ENCODE measurements around the gene ESR2. TPM values are rescaled to one million over a fixed set of nuclear protein-coding genes. Genes with fewer than 3 reads are reported as not detected.
A peak's percentile ranks its signal among the peaks of the same experiment; 100 is the strongest.

The ESR2 gene
- total RNA-seq, 1 donor from 2014 or later, result 0.31 TPM

- Mint-ChIP-seq H3K4me3 (no peak overlapping the region), H3K4me1 (peaks cover 24% of the 10 kb centered on the region), H3K27me3 (ENCODE audit: low read depth) (no peaks in the 10 kb centered on the region), H3K27ac (no peak overlapping the region), H3K36me3 (peaks cover 13% of the 10 kb centered on the region), H3K9me3 (no peaks in the 10 kb centered on the region)
- no peak for TF ChIP-seq CTCF (IDR thresholded peaks at IDR 0.05; ENCODE audit: unreplicated experiment)
- DNase-seq (ENCODE audit: low spot score in 2 of 2, unreplicated experiment in 2 of 2), result no peak
These were observed 229.7 kb downstream of the ESR2 start for GRCh38 chr14:64064447-64064846.

DNA sequence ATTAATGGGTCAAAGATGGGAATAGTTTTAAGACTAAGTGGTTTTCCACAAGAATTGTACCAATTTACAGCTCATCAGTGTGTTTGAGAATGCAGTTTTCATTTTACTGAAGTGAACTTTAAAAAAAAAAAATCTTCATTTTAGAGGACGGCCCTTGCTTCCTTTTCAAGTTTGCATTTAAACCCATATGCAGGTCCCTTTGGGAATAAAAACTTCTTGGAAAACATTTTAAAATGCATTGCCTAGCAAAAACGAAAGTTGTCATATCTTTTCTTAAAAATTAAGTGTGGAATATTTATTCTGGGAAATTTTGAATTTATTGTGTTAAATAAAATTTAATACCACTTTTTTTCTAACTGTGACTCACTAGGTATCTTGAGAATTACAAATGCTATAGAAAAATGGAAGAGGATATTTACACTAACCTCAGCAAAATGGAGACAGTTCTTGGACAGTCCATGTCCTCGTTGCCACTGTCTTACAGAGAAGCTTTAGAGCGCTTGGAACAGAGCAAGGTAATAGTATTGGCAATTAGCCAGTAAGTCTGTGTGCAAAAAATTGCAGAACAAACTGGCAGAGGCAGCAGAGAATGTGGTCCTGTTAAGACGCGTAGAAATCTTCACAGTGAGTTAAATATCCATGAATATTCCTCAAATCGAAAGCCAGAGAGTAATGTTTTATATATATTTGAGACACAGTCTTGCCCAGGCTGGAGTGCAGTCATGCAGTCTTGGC is 231.6 kb downstream of the ESR2 start:
- H3K27ac Mint-ChIP-seq, result no peak overlapping the region
- H3K9me3 Mint-ChIP-seq, result peaks cover 7% of the 10 kb centered on the region
- no peak for DNase-seq (ENCODE audit: low spot score in 2 of 2, unreplicated experiment in 2 of 2)
- H3K36me3 Mint-ChIP-seq, result peaks cover 29% of the 10 kb centered on the region
- no peaks in the 10 kb centered on the region for H3K27me3 Mint-ChIP-seq (ENCODE audit: low read depth)
- H3K4me3 Mint-ChIP-seq, result no peak overlapping the region
- TF ChIP-seq CTCF (IDR thresholded peaks at IDR 0.05; ENCODE audit: unreplicated experiment), result no peak
- peaks cover 24% of the 10 kb centered on the region for H3K4me1 Mint-ChIP-seq

- Mint-ChIP-seq H3K27ac (peak overlapping the region; percentile 57), H3K4me1 (peaks cover 24% of the 10 kb centered on the region), H3K36me3 (peaks cover 35% of the 10 kb centered on the region), H3K4me3 (no peak overlapping the region), H3K9me3 (peaks cover 13% of the 10 kb centered on the region), H3K27me3 (ENCODE audit: low read depth) (no peaks in the 10 kb centered on the region)
- DNase-seq (ENCODE audit: low spot score in 2 of 2, unreplicated experiment in 2 of 2), result no peak
- TF ChIP-seq CTCF (IDR thresholded peaks at IDR 0.05; ENCODE audit: unreplicated experiment), result no peak
These were observed 232.5 kb downstream of the ESR2 start for GRCh38 chr14:64061706-64062105.

DNA sequence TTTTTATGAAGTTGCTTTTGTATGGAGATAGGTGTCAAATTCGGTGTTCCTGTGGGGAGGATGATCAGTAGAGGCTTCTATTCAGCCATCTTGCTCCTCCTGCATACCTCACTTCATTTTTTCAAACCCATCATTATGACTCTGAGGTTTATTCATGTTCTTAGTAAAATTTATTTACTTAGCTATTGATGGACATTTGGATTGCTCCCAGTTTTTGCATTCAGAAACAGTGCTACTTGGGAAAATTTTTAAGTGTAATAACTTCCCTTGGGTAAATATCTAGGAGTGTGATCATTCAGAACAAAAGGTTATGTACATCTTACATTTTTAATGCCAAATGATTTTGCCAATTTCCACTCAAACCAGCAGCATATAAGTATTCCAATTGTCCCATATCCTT is 233.1 kb downstream of the ESR2 start:
- H3K27ac Mint-ChIP-seq, result peak overlapping the region; percentile 57
- peaks cover 24% of the 10 kb centered on the region for H3K4me1 Mint-ChIP-seq
- peaks cover 33% of the 10 kb centered on the region for H3K36me3 Mint-ChIP-seq
- peaks cover 13% of the 10 kb centered on the region for H3K9me3 Mint-ChIP-seq
- no peak for TF ChIP-seq CTCF (IDR thresholded peaks at IDR 0.05; ENCODE audit: unreplicated experiment)
- H3K27me3 Mint-ChIP-seq (ENCODE audit: low read depth), result no peaks in the 10 kb centered on the region
- DNase-seq (ENCODE audit: low spot score in 2 of 2, unreplicated experiment in 2 of 2), result no peak
- H3K4me3 Mint-ChIP-seq, result no peak overlapping the region

DNA sequence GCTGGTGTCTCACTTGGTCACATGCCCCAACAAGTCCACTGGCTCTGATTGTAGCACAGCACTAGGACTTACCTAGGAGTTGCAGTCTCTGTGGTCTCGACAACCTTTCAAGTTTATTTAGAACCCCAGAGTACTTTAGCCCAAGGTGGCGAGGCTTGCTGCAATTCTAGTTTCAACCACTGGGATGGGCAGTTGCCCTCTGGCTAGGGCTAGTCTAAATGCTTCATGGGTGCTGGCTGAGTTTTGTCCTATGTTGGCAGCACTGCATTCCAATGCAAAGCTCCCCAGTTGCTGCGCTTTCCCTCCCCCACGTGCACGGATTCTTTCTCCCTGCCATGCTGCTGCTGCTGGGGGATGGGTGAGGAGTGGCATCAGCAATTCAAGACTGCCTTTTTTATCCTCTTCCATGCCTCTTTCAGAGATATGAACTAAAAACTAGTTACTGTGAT is 233.5 kb downstream of the ESR2 start:
- Mint-ChIP-seq H3K4me1 (peaks cover 24% of the 10 kb centered on the region), H3K4me3 (no peak overlapping the region), H3K27me3 (ENCODE audit: low read depth) (no peaks in the 10 kb centered on the region), H3K36me3 (peaks cover 37% of the 10 kb centered on the region), H3K9me3 (peaks cover 13% of the 10 kb centered on the region), H3K27ac (peak overlapping the region; percentile 57)
- peak; percentile 52 for TF ChIP-seq CTCF (IDR thresholded peaks at IDR 0.05; ENCODE audit: unreplicated experiment)
- no peak for DNase-seq (ENCODE audit: low spot score in 2 of 2, unreplicated experiment in 2 of 2)

Measured in mesothelial cell of epicardium (in vitro differentiated cells).